SK-MEL-5 (cell line): ENCODE data around the gene AMN1. TPM values are rescaled to one million over a fixed set of nuclear protein-coding genes. Genes with fewer than 3 reads are reported as not detected.

Experiments
- DNase-seq: peaks from one replicate; pipeline ENCODE4 v3.0.0-alpha.2; 2016; ENCODE audit warnings: low read depth, low spot score
- in situ Hi-C: cut with HindIII; loops from 2 replicates; pipeline ENCODE4 v1.10.0; 2016; ENCODE audit warnings: low sequenced_read_pairs, high pct_unique_total_duplicates, low pct_unique_long_range_greater_than_20kb
- total RNA-seq: library from RNA; depleted of rRNA; stranded (reverse); fragments of >200 nt; shearing (Covaris generic); gene quantifications from 2 replicates; pipeline ENCODE4 v1.2.3, GENCODE V29; 2014

The AMN1 gene
- total RNA-seq, 1 experiment from 2014 or later, result 15.4 TPM

- no peak for DNase-seq
- in situ Hi-C loops, result loop anchor here (25.0 kb wide), 1 partner anchor 629 kb away; no protein-coding TSS in a partner anchor
Observed at GRCh38 chr12:31658471-31659086, 70.2 kb downstream of the AMN1 start.

GRCh38 chr12:31655792-31656191, 73.0 kb downstream of the AMN1 start:
- no peak for DNase-seq
- in situ Hi-C loops, result loop anchor here (25.0 kb wide), 1 partner anchor 632 kb away; no protein-coding TSS in a partner anchor

DNA sequence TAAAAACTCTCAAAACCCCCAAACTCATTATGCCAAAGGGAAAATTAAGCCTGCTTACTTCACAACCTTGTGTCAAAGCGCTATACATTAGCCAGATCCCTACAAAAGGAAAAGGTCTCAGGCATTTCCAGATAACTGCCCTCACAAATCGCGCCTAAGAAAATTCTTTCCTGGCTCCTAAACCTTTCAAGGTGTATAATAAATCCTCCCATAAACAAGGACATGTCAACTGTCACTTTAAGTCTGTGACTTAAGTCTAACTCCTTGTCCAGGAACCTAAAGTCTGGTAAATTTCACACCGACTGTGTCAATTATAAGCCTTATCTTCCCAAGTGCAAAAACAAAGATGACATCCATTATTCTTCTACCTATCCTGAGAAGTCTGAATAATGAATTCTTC, 73.6 kb downstream of the AMN1 start:
- no peak for DNase-seq
- in situ Hi-C loops, result loop anchor here (25.0 kb wide), 1 partner anchor 632 kb away; no protein-coding TSS in a partner anchor

DNA sequence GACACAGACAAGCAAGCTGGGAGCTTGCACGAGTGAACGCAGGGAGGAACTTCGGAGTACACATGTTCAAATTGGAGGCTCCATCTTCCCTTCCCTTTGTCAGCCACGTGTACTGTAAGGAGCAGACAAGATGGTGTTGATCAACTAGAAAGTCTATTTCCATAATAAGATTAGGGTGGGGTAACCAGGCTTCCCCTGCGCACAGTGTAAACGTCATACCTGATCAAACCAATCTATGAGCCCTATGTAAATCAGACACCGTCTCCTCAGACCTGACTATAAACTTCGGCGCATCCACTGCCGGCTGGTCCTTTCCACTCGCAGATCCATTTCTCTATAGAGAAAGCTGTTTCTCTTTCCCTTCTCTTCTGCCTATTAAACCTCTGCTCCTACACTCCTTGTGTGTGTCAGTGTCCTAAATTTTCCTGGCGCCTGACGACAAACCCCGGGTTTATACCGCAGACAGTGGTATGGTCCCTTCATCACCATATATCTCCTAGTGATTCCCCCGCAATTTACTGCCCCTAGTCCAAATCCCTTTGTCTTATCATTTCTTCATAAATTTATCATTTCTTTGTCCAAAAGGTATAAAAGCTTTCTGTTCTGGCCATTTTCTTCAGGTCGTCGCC, 76.8 kb downstream of the AMN1 start:
- DNase-seq, result no peak
- in situ Hi-C loops, result loop anchor here (25.0 kb wide), 1 partner anchor 635 kb away; no protein-coding TSS in a partner anchor

GRCh38 chr12:31650918-31651317, 77.9 kb downstream of the AMN1 start:
- no peak for DNase-seq
- in situ Hi-C loops, result loop anchor here (25.0 kb wide), 1 partner anchor 636 kb away; no protein-coding TSS in a partner anchor

GRCh38 chr12:31647086-31647491, 81.7 kb downstream of the AMN1 start:
- DNase-seq, result no peak
- in situ Hi-C loops, result no loop called here

GRCh38 chr12:31645924-31646323, 82.9 kb downstream of the AMN1 start:
- in situ Hi-C loops, result no loop called here
- no peak for DNase-seq

GRCh38 chr12:31644536-31644935, 84.3 kb downstream of the AMN1 start:
- in situ Hi-C loops, result no loop called here

DNA sequence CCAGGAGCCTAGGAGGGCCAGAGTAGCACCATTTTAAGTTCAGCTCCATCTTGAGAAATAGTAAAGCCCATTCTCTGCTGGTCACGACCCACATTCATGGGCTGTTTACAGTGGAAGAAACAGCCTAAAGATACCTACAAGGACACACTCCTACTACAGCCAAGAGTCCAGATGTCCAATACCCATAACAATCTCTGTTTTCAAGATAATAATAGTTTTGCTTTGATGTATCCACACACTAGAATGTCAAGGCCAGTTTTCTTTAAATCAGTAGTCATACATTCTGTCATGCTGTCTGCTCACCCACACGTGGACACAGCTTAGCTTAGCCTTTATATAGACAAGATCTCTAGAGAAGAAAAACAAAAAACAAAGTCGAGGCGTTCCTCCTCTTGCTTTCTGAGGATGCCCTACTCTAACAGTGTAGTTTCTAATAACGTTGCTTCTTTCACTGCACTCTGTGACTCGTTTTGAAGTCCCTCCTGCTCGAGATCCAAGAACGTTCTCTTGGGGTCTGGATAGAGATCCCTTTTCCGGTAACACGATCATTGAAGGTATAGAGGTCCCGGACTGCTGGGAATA, 87.2 kb downstream of the AMN1 start:
- in situ Hi-C loops, result no loop called here
- DNase-seq, result no peak

More at GRCh38 chr12:31644536-31644935, 84.3 kb downstream of the AMN1 start:
- no peak for DNase-seq

DNA sequence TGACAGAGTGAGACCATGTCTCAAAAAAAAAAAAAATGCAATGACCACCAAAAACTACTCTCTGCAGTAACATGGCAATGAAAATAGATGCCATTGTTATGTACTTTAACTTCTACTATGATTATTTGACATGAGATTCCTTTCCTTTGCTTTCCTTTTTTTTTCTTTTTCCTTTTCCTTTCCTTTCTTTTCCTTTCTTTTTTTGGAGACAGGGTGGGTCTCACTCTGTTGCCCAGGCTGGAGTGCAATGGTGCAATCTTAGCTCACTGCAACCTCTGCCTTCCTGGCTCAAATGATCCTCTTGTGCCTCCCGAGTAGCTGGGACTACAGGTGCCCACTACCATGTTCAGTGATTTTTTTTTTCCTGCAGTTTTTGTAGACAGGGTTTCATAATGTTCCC, 94.2 kb downstream of the AMN1 start:
- in situ Hi-C loops, result no loop called here
- DNase-seq, result no peak

DNA sequence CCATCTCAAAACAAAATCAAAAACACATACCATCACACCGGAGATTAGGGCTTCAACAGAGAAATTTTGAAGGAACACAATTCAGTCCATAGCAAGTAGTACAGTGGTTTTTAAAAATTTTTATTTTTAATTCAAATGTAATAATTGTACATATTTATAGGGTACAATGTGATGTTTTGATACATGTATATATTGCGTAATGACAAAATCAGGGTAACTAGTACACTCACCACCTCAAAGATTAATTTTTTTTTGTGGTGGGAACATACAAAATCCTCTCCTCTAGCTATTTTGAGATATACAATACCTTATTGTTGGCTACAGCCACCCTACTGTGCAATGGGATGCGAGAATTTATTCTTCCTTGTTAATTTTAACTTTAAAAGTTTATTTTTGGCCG, 95.4 kb downstream of the AMN1 start:
- no peak for DNase-seq
- in situ Hi-C loops, result no loop called here

GRCh38 chr12:31631809-31632208, 97.0 kb downstream of the AMN1 start:
- no peak for DNase-seq
- in situ Hi-C loops, result no loop called here

GRCh38 chr12:31631023-31631724, 97.6 kb downstream of the AMN1 start:
- in situ Hi-C loops, result no loop called here
- no peak for DNase-seq

DNA sequence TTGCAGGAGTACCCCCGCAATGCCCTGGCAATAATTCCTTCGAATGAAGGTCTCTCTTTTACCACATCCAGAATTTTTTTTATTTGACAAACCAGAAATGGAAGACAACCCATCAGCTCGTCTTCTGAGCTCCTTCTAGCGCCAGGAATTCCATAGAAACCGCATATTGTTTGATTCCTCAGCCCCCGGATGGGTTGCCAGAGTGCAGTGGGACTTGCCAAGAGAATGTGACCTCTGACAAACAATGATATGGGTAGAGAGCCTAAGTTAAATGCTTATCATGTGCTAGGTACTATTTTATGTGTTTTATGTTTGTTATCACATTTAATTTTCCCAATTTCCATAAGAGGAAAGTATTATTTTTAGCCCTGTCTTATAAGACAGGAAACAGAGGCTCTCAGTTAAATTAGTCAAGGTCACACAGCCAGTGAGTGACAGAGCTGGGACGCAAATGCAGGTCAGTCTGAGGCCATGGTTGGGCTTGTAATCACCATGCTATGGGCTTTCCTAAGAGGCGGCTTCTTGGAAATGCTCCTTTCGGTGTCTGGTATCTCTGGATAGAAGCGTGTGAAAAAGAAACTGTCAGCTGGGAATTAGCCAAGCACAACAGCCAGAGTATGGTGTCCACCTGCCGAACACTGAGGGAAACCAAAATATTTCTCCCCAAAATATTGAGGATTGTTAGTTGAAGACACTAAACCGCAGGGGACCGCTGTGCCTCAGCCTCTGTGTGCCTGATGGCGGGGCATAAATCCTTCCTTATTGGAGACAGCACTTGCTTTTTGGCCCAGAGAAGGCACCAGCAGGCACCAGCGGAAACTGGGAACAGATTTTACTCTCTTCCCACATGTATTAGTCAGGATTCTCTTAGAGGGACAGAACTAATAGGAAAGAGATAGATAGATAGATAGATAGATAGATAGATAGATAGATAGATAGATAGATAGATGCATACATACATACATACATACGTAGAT, 98.8 kb downstream of the AMN1 start:
- in situ Hi-C loops, result no loop called here
- DNase-seq, result no peak

- in situ Hi-C loops, result no loop called here
- no peak for DNase-seq
Observed at GRCh38 chr12:31627456-31628054, 101.3 kb downstream of the AMN1 start.

GRCh38 chr12:31626270-31626995, 102.4 kb downstream of the AMN1 start:
- DNase-seq, result no peak
- in situ Hi-C loops, result no loop called here
